ENCODE results near the gene TTC38.

The TTC38 gene

GRCh38 chr22:46276563-46276962 is 8.8 kb downstream of the TTC38 start:
- Histone ChIP-seq H3K4me3 (ENCODE audit: low read length, poor library complexity, severe bottlenecking) (no peak overlapping the region), H2AFZ (ENCODE audit: low read length) (no peak overlapping the region), H3F3A (ENCODE audit: low read depth) (no peaks in the 10 kb centered on the region), H3K9me2 (replicated peaks; ENCODE audit: low read depth, low read length) (no peaks in the 10 kb centered on the region), H3K79me2 (ENCODE audit: insufficient read depth, low read length) (peaks cover 7% of the 10 kb centered on the region; the same call in 1 of the 2 replicates), H3K27me3 (ENCODE audit: insufficient read depth, low read length, poor library complexity, severe bottlenecking) (no peaks in the 10 kb centered on the region), H3K9ac (ENCODE audit: low read depth, low read length, poor library complexity, severe bottlenecking) (no peak overlapping the region), H3K9me3 (ENCODE audit: insufficient read depth, low read depth, low read length) (no peaks in the 10 kb centered on the region), H3K36me3 (ENCODE audit: insufficient read depth, low read length) (peaks cover 30% of the 10 kb centered on the region; the same call in 1 of the 2 replicates), H3K4me1 (ENCODE audit: insufficient read depth, low read length, poor library complexity, severe bottlenecking) (peaks cover 6% of the 10 kb centered on the region), H4K20me1 (ENCODE audit: insufficient read depth, low read length, poor library complexity, severe bottlenecking) (no peaks in the 10 kb centered on the region), H3K4me2 (ENCODE audit: low read depth, low read length, poor library complexity, severe bottlenecking) (no peak overlapping the region)
- TF ChIP-seq CTCF (conservative IDR thresholded peaks at IDR 0.05; ENCODE audit: low read length) (no peak), EZH2phosphoT487 (IDR thresholded peaks at IDR 0.05; ENCODE audit: borderline replicate concordance) (no peak)

GRCh38 chr22:46278656-46279645 is 11.1 kb downstream of the TTC38 start:
- H3K79me2 ChIP-seq (ENCODE audit: insufficient read depth, low read length) = no peaks in the 10 kb centered on the region; the same call in 1 of the 2 replicates
- H4K20me1 ChIP-seq (ENCODE audit: insufficient read depth, low read length, poor library complexity, severe bottlenecking) = no peaks in the 10 kb centered on the region
- H3F3A ChIP-seq (ENCODE audit: low read depth) = no peaks in the 10 kb centered on the region
- no peak overlapping the region for H3K9ac ChIP-seq (ENCODE audit: low read depth, low read length, poor library complexity, severe bottlenecking)
- no peaks in the 10 kb centered on the region for H3K9me3 ChIP-seq (ENCODE audit: insufficient read depth, low read depth, low read length)
- peaks cover 51% of the 10 kb centered on the region; the same call in 1 of the 2 replicates for H3K36me3 ChIP-seq (ENCODE audit: insufficient read depth, low read length)
- TF ChIP-seq EZH2phosphoT487 (IDR thresholded peaks at IDR 0.05; ENCODE audit: borderline replicate concordance) (no peak), CTCF (conservative IDR thresholded peaks at IDR 0.05; ENCODE audit: low read length) (no peak)
- no peak overlapping the region for H2AFZ ChIP-seq (ENCODE audit: low read length)
- H3K9me2 ChIP-seq (replicated peaks; ENCODE audit: low read depth, low read length) = no peaks in the 10 kb centered on the region
- no peak overlapping the region for H3K4me3 ChIP-seq (ENCODE audit: low read length, poor library complexity, severe bottlenecking)
- H3K4me1 ChIP-seq (ENCODE audit: insufficient read depth, low read length, poor library complexity, severe bottlenecking) = peaks cover 6% of the 10 kb centered on the region
- no peak overlapping the region for H3K4me2 ChIP-seq (ENCODE audit: low read depth, low read length, poor library complexity, severe bottlenecking)
- no peaks in the 10 kb centered on the region for H3K27me3 ChIP-seq (ENCODE audit: insufficient read depth, low read length, poor library complexity, severe bottlenecking)

GRCh38 chr22:46280063-46280817 is 12.4 kb downstream of the TTC38 start:
- H4K20me1 ChIP-seq (ENCODE audit: insufficient read depth, low read length, poor library complexity, severe bottlenecking) = no peaks in the 10 kb centered on the region
- no peak overlapping the region for H3K4me3 ChIP-seq (ENCODE audit: low read length, poor library complexity, severe bottlenecking)
- TF ChIP-seq CTCF (conservative IDR thresholded peaks at IDR 0.05; ENCODE audit: low read length) = no peak
- TF ChIP-seq EZH2phosphoT487 (IDR thresholded peaks at IDR 0.05; ENCODE audit: borderline replicate concordance) = no peak
- no peaks in the 10 kb centered on the region for H3K27me3 ChIP-seq (ENCODE audit: insufficient read depth, low read length, poor library complexity, severe bottlenecking)
- no peaks in the 10 kb centered on the region for H3K9me3 ChIP-seq (ENCODE audit: insufficient read depth, low read depth, low read length)
- H3K9me2 ChIP-seq (replicated peaks; ENCODE audit: low read depth, low read length) = no peaks in the 10 kb centered on the region
- H2AFZ ChIP-seq (ENCODE audit: low read length) = no peak overlapping the region
- peaks cover 59% of the 10 kb centered on the region; the same call in 1 of the 2 replicates for H3K36me3 ChIP-seq (ENCODE audit: insufficient read depth, low read length)
- H3K79me2 ChIP-seq (ENCODE audit: insufficient read depth, low read length) = no peaks in the 10 kb centered on the region; the same call in 1 of the 2 replicates
- no peak overlapping the region for H3K9ac ChIP-seq (ENCODE audit: low read depth, low read length, poor library complexity, severe bottlenecking)
- no peaks in the 10 kb centered on the region for H3F3A ChIP-seq (ENCODE audit: low read depth)
- peaks cover 6% of the 10 kb centered on the region for H3K4me1 ChIP-seq (ENCODE audit: insufficient read depth, low read length, poor library complexity, severe bottlenecking)
- no peak overlapping the region for H3K4me2 ChIP-seq (ENCODE audit: low read depth, low read length, poor library complexity, severe bottlenecking)
